GM23338 (cell line): ENCODE measurements around the gene CNDP2. TPM values are rescaled to one million over a fixed set of nuclear protein-coding genes. Genes with fewer than 3 reads are reported as not detected.

ENCODE experiments used
- ATAC-seq: fragments of 200-7000 bp; cut with Tn5 transposase; 3 replicates; pipeline ENCODE4 v1.9.1; 2020
- DNase-seq: peaks from one replicate; pipeline ENCODE4 v3.0.0-alpha.2; 2015; ENCODE audit warnings: low spot score
- H2AFZ ChIP-seq: fragments of 200-600 bp; sonication (generic); 2 replicates; pipeline ENCODE4 v1.8.0; 2016; ENCODE audit warnings: antibody characterized with exemption, mild to moderate bottlenecking, moderate library complexity
- H3F3A ChIP-seq: fragments of 200-600 bp; sonication (generic); replicated peaks from 2 replicates; pipeline ENCODE4 v1.8.0; 2017; ENCODE audit warnings: antibody characterized with exemption, mixed run types, low read depth
- H3K27ac ChIP-seq: fragments of 200-600 bp; sonication (generic); 2 replicates; pipeline ENCODE4 v1.6.1; 2016; ENCODE audit warnings: low read depth
- H3K27me3 ChIP-seq: fragments of 200-600 bp; sonication (generic); 2 replicates; pipeline ENCODE4 v1.8.0; 2016; ENCODE audit warnings: mild to moderate bottlenecking, mixed run types, moderate library complexity; ENCODE audit not compliant: insufficient read depth
- H3K36me3 ChIP-seq: fragments of 200-600 bp; sonication (generic); 2 replicates; pipeline ENCODE4 v1.8.0; 2016; ENCODE audit warnings: mild to moderate bottlenecking; ENCODE audit not compliant: insufficient read depth
- H3K4me1 ChIP-seq: fragments of 200-600 bp; sonication (generic); 2 replicates; pipeline ENCODE4 v1.8.0; 2016; ENCODE audit warnings: mild to moderate bottlenecking, moderate library complexity; ENCODE audit not compliant: insufficient read depth
- H3K4me2 ChIP-seq: fragments of 200-600 bp; sonication (generic); 2 replicates; pipeline ENCODE4 v1.7.1; 2017; ENCODE audit warnings: mixed run types
- H3K4me3 ChIP-seq: fragments of 200-600 bp; sonication (generic); 2 replicates; pipeline ENCODE4 v1.6.1; 2016; ENCODE audit warnings: mixed run types
- H3K79me2 ChIP-seq: fragments of 200-600 bp; sonication (generic); replicated peaks from 2 replicates; pipeline ENCODE4 v1.8.0; 2017; ENCODE audit warnings: mild to moderate bottlenecking; ENCODE audit not compliant: insufficient read depth
- H3K9me2 ChIP-seq: fragments of 200-600 bp; sonication (generic); 2 replicates; pipeline ENCODE4 v1.8.0; 2017; ENCODE audit not compliant: insufficient read depth
- H4K20me1 ChIP-seq: fragments of 200-600 bp; sonication (generic); replicated peaks from 2 replicates; pipeline ENCODE4 v1.8.0; 2017; ENCODE audit warnings: mild to moderate bottlenecking; ENCODE audit not compliant: insufficient read depth
- H3K27ac Mint-ChIP-seq: 2 replicates; pipeline ENCODE4 v1.8.0; 2020; ENCODE audit warnings: inconsistent platforms, mild to moderate bottlenecking, moderate library complexity, mixed read lengths
- H3K27me3 Mint-ChIP-seq: 3 replicates; pipeline ENCODE4 v1.8.0; 2022; ENCODE audit warnings: low read depth, mild to moderate bottlenecking, moderate library complexity, mixed read lengths, inconsistent platforms; ENCODE audit not compliant: insufficient read depth, poor library complexity
- H3K36me3 Mint-ChIP-seq: 3 replicates; pipeline ENCODE4 v1.8.0; 2021; ENCODE audit warnings: low read depth, mild to moderate bottlenecking, inconsistent platforms, moderate library complexity, mixed read lengths
- H3K4me1 Mint-ChIP-seq: 3 replicates; pipeline ENCODE4 v1.8.0; 2020; ENCODE audit warnings: mild to moderate bottlenecking, inconsistent platforms, mixed read lengths
- H3K4me3 Mint-ChIP-seq: 3 replicates; pipeline ENCODE4 v1.8.0; 2021; ENCODE audit warnings: moderate library complexity, mild to moderate bottlenecking, inconsistent platforms, mixed read lengths
- H3K9me3 Mint-ChIP-seq: 3 replicates; pipeline ENCODE4 v1.8.0; 2020; ENCODE audit warnings: moderate library complexity, mild to moderate bottlenecking, inconsistent platforms, mixed read lengths
- CREB1 ChIP-seq: fragments of 250-450 bp; sonication (Bioruptor Pico); IDR thresholded peaks from 2 replicates; pipeline ENCODE4 v1.5.0; 2020; ENCODE audit warnings: low read depth, mild to moderate bottlenecking, moderate library complexity
- CTCF ChIP-seq, 2 experiments: fragments of 200-600 bp in 1 of 2; sonication (generic) in 1 of 2; conservative IDR thresholded peaks; 2 replicates each; pipeline versions ENCODE4 v1.5.1 to v1.6.1; 2016 to 2017; ENCODE audit warnings: antibody characterized with exemption in 2 of 2, low read depth in 2 of 2, mild to moderate bottlenecking in 2 of 2, moderate library complexity in 1 of 2
- EZH2 ChIP-seq: fragments of 200-600 bp; sonication (generic); IDR thresholded peaks from one replicate; pipeline ENCODE4 v1.8.0; 2017; ENCODE audit warnings: antibody characterized with exemption, mild to moderate bottlenecking, low read depth; ENCODE audit not compliant: unreplicated experiment
- EZH2phosphoT487 ChIP-seq: fragments of 200-600 bp; sonication (generic); IDR thresholded peaks from one replicate; pipeline ENCODE4 v1.8.1; 2018; ENCODE audit warnings: antibody characterized with exemption; ENCODE audit not compliant: unreplicated experiment
- POLR2AphosphoS5 ChIP-seq: IDR thresholded peaks from 2 replicates; pipeline ENCODE4 v1.6.1; 2016; ENCODE audit warnings: antibody characterized with exemption, low read depth
- REST ChIP-seq: IDR thresholded peaks from one replicate; pipeline ENCODE4 v1.6.1; 2018; ENCODE audit warnings: antibody characterized with exemption; ENCODE audit not compliant: unreplicated experiment
- STAT1 ChIP-seq: IDR thresholded peaks from one replicate; pipeline ENCODE4 v1.6.1; 2016; ENCODE audit warnings: antibody characterized with exemption; ENCODE audit not compliant: unreplicated experiment
- ZNF114 ChIP-seq: fragments of 250-450 bp; sonication (Bioruptor Pico); IDR thresholded peaks from 2 replicates; pipeline ENCODE4 v1.5.0; 2020; ENCODE audit warnings: mild to moderate bottlenecking, moderate library complexity
- ZNF331 ChIP-seq: fragments of 250-450 bp; sonication (Bioruptor Pico); IDR thresholded peaks from 2 replicates; pipeline ENCODE4 v1.5.0; 2020; ENCODE audit warnings: low read depth, mild to moderate bottlenecking, moderate library complexity
- ZNF462 ChIP-seq: fragments of 250-450 bp; sonication (Bioruptor Pico); IDR thresholded peaks from 2 replicates; pipeline ENCODE4 v1.5.0; 2020; ENCODE audit warnings: mild to moderate bottlenecking, moderate library complexity
- polyA plus RNA-seq: library from polyadenylated mRNA; unstranded; fragments of >200 nt; fragmentation: Nextera tagmentation; extraction: Ambion mirVana; gene quantifications from 2 replicates; pipeline ENCODE4 v1.2.1, GENCODE V29; 2016
- total RNA-seq: library from RNA; depleted of rRNA; stranded (reverse); fragments of >200 nt; shearing (Covaris generic); gene quantifications from 2 replicates; pipeline ENCODE4 v1.2.3, GENCODE V29; 2014
- TF ChIP-seq, protein P1 (sequence below): IDR thresholded peaks from 2 replicates; pipeline ENCODE4 v1.6.1; 2016; ENCODE audit warnings: antibody characterized with exemption

The CNDP2 gene
- total and polyA plus RNA-seq, 2 experiments from 2014 or later, result 116 to 175 TPM

GRCh38 chr18:74478880-74479279 is 17.3 kb upstream of the CNDP2 start (continued):
- TF ChIP-seq, protein P1, sequence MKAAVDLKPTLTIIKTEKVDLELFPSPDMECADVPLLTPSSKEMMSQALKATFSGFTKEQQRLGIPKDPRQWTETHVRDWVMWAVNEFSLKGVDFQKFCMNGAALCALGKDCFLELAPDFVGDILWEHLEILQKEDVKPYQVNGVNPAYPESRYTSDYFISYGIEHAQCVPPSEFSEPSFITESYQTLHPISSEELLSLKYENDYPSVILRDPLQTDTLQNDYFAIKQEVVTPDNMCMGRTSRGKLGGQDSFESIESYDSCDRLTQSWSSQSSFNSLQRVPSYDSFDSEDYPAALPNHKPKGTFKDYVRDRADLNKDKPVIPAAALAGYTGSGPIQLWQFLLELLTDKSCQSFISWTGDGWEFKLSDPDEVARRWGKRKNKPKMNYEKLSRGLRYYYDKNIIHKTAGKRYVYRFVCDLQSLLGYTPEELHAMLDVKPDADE, result no peak
- TF ChIP-seq POLR2AphosphoS5 (no peak), EZH2 (no peak), ZNF462 (CRISPR knock-in tag) (no peak)

- no peak overlapping the region for H3K27ac Mint-ChIP-seq
- H3K4me3 ChIP-seq, result no peak overlapping the region
- H3K4me1 Mint-ChIP-seq, result peaks cover 10% of the 10 kb centered on the region; the same call in 2 of the 3 replicates
- no peak for TF ChIP-seq CREB1 (CRISPR knock-in tag)
- TF ChIP-seq EZH2phosphoT487, result no peak
- no peak for TF ChIP-seq STAT1
- TF ChIP-seq ZNF331 (CRISPR knock-in tag), result no peak
- no peak for TF ChIP-seq REST
- TF ChIP-seq EZH2, result no peak
- no peak for TF ChIP-seq CTCF (conservative IDR thresholded peaks at IDR 0.05; ENCODE audit: low read depth in 2 of 2)
- TF ChIP-seq ZNF114 (CRISPR knock-in tag), result no peak
These were observed 16.5 kb upstream of the CNDP2 start for GRCh38 chr18:74479486-74480148.

More at GRCh38 chr18:74479486-74480148, 16.5 kb upstream of the CNDP2 start:
- Histone ChIP-seq H3K4me1 (no peaks in the 10 kb centered on the region), H3K27me3 (no peaks in the 10 kb centered on the region), H4K20me1 (no peaks in the 10 kb centered on the region), H3F3A (no peaks in the 10 kb centered on the region), H3K79me2 (no peaks in the 10 kb centered on the region), H3K9me2 (no peaks in the 10 kb centered on the region), H3K36me3 (no peaks in the 10 kb centered on the region), H3K4me2 (no peak overlapping the region), H3K27ac (no peak overlapping the region), H2AFZ (no peak overlapping the region; the same call in none of the 2 replicates)
- no peak for ATAC-seq
- DNase-seq, result no peak
- Mint-ChIP-seq H3K36me3 (no peaks in the 10 kb centered on the region), H3K9me3 (no peaks in the 10 kb centered on the region), H3K27me3 (peaks cover 2% of the 10 kb centered on the region), H3K4me3 (no peak overlapping the region)
